GM23338 (cell line): ENCODE data around the gene COBLL1. TPM values are rescaled to one million over a fixed set of nuclear protein-coding genes. Genes with fewer than 3 reads are reported as not detected.

Experiments used
- ATAC-seq: fragments of 200-7000 bp; cut with Tn5 transposase; 3 replicates; pipeline ENCODE4 v1.9.1; 2020
- DNase-seq: peaks from one replicate; pipeline ENCODE4 v3.0.0-alpha.2; 2015; ENCODE audit warnings: low spot score
- H2AFZ ChIP-seq: fragments of 200-600 bp; sonication (generic); 2 replicates; pipeline ENCODE4 v1.8.0; 2016; ENCODE audit warnings: antibody characterized with exemption, mild to moderate bottlenecking, moderate library complexity
- H3F3A ChIP-seq: fragments of 200-600 bp; sonication (generic); replicated peaks from 2 replicates; pipeline ENCODE4 v1.8.0; 2017; ENCODE audit warnings: antibody characterized with exemption, mixed run types, low read depth
- H3K27ac ChIP-seq: fragments of 200-600 bp; sonication (generic); 2 replicates; pipeline ENCODE4 v1.6.1; 2016; ENCODE audit warnings: low read depth
- H3K27me3 ChIP-seq: fragments of 200-600 bp; sonication (generic); 2 replicates; pipeline ENCODE4 v1.8.0; 2016; ENCODE audit warnings: mild to moderate bottlenecking, mixed run types, moderate library complexity; ENCODE audit not compliant: insufficient read depth
- H3K36me3 ChIP-seq: fragments of 200-600 bp; sonication (generic); 2 replicates; pipeline ENCODE4 v1.8.0; 2016; ENCODE audit warnings: mild to moderate bottlenecking; ENCODE audit not compliant: insufficient read depth
- H3K4me1 ChIP-seq: fragments of 200-600 bp; sonication (generic); 2 replicates; pipeline ENCODE4 v1.8.0; 2016; ENCODE audit warnings: mild to moderate bottlenecking, moderate library complexity; ENCODE audit not compliant: insufficient read depth
- H3K4me2 ChIP-seq: fragments of 200-600 bp; sonication (generic); 2 replicates; pipeline ENCODE4 v1.7.1; 2017; ENCODE audit warnings: mixed run types
- H3K4me3 ChIP-seq: fragments of 200-600 bp; sonication (generic); 2 replicates; pipeline ENCODE4 v1.6.1; 2016; ENCODE audit warnings: mixed run types
- H3K79me2 ChIP-seq: fragments of 200-600 bp; sonication (generic); replicated peaks from 2 replicates; pipeline ENCODE4 v1.8.0; 2017; ENCODE audit warnings: mild to moderate bottlenecking; ENCODE audit not compliant: insufficient read depth
- H3K9me2 ChIP-seq: fragments of 200-600 bp; sonication (generic); 2 replicates; pipeline ENCODE4 v1.8.0; 2017; ENCODE audit not compliant: insufficient read depth
- H4K20me1 ChIP-seq: fragments of 200-600 bp; sonication (generic); replicated peaks from 2 replicates; pipeline ENCODE4 v1.8.0; 2017; ENCODE audit warnings: mild to moderate bottlenecking; ENCODE audit not compliant: insufficient read depth
- H3K27ac Mint-ChIP-seq: 2 replicates; pipeline ENCODE4 v1.8.0; 2020; ENCODE audit warnings: inconsistent platforms, mild to moderate bottlenecking, moderate library complexity, mixed read lengths
- H3K27me3 Mint-ChIP-seq: 3 replicates; pipeline ENCODE4 v1.8.0; 2022; ENCODE audit warnings: low read depth, mild to moderate bottlenecking, moderate library complexity, mixed read lengths, inconsistent platforms; ENCODE audit not compliant: insufficient read depth, poor library complexity
- H3K36me3 Mint-ChIP-seq: 3 replicates; pipeline ENCODE4 v1.8.0; 2021; ENCODE audit warnings: low read depth, mild to moderate bottlenecking, inconsistent platforms, moderate library complexity, mixed read lengths
- H3K4me1 Mint-ChIP-seq: 3 replicates; pipeline ENCODE4 v1.8.0; 2020; ENCODE audit warnings: mild to moderate bottlenecking, inconsistent platforms, mixed read lengths
- H3K4me3 Mint-ChIP-seq: 3 replicates; pipeline ENCODE4 v1.8.0; 2021; ENCODE audit warnings: moderate library complexity, mild to moderate bottlenecking, inconsistent platforms, mixed read lengths
- H3K9me3 Mint-ChIP-seq: 3 replicates; pipeline ENCODE4 v1.8.0; 2020; ENCODE audit warnings: moderate library complexity, mild to moderate bottlenecking, inconsistent platforms, mixed read lengths
- CREB1 ChIP-seq: fragments of 250-450 bp; sonication (Bioruptor Pico); IDR thresholded peaks from 2 replicates; pipeline ENCODE4 v1.5.0; 2020; ENCODE audit warnings: low read depth, mild to moderate bottlenecking, moderate library complexity
- POLR2AphosphoS5 ChIP-seq: IDR thresholded peaks from 2 replicates; pipeline ENCODE4 v1.6.1; 2016; ENCODE audit warnings: antibody characterized with exemption, low read depth
- ZNF114 ChIP-seq: fragments of 250-450 bp; sonication (Bioruptor Pico); IDR thresholded peaks from 2 replicates; pipeline ENCODE4 v1.5.0; 2020; ENCODE audit warnings: mild to moderate bottlenecking, moderate library complexity
- ZNF331 ChIP-seq: fragments of 250-450 bp; sonication (Bioruptor Pico); IDR thresholded peaks from 2 replicates; pipeline ENCODE4 v1.5.0; 2020; ENCODE audit warnings: low read depth, mild to moderate bottlenecking, moderate library complexity
- polyA plus RNA-seq: library from polyadenylated mRNA; unstranded; fragments of >200 nt; fragmentation: Nextera tagmentation; extraction: Ambion mirVana; gene quantifications from 2 replicates; pipeline ENCODE4 v1.2.1, GENCODE V29; 2016
- total RNA-seq: library from RNA; depleted of rRNA; stranded (reverse); fragments of >200 nt; shearing (Covaris generic); gene quantifications from 2 replicates; pipeline ENCODE4 v1.2.3, GENCODE V29; 2014
- TF ChIP-seq, protein P1 (sequence below), 2 experiments: fragments of 200-600 bp in 1 of 2; sonication (generic) in 1 of 2; conservative IDR thresholded peaks; 2 replicates each; pipeline versions ENCODE4 v1.5.1 to v1.6.1; 2016 to 2017; ENCODE audit warnings: antibody characterized with exemption in 2 of 2, low read depth in 2 of 2, mild to moderate bottlenecking in 2 of 2, moderate library complexity in 1 of 2
- TF ChIP-seq, protein P2 (sequence below): IDR thresholded peaks from 2 replicates; pipeline ENCODE4 v1.6.1; 2016; ENCODE audit warnings: antibody characterized with exemption
- TF ChIP-seq, protein P3 (sequence below): IDR thresholded peaks from one replicate; pipeline ENCODE4 v1.6.1; 2018; ENCODE audit warnings: antibody characterized with exemption; ENCODE audit not compliant: unreplicated experiment

COBLL1 gene
- total and polyA plus RNA-seq, 2 experiments from 2014 or later = 2.9 to 7.4 TPM

DNA sequence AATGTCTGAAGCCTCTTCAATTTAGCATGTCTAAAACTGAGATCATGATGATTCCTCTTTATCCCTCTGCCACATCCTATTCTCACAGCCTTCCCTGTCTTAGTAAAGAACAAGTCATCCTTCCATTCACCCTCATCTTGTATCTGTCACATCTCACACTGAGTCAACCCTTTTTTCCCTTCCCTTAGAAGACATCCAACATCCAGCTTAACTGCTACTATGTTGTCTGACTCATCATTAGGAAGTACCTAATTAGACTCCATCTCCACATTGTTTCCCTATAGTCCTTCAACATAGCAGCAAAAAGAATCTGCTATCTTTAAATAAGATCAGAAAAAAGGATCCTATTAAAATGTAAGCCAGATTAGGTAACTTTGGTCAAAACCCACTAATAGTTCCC lies 135.1 kb downstream of the COBLL1 start (continued):
- TF ChIP-seq, protein P1, sequence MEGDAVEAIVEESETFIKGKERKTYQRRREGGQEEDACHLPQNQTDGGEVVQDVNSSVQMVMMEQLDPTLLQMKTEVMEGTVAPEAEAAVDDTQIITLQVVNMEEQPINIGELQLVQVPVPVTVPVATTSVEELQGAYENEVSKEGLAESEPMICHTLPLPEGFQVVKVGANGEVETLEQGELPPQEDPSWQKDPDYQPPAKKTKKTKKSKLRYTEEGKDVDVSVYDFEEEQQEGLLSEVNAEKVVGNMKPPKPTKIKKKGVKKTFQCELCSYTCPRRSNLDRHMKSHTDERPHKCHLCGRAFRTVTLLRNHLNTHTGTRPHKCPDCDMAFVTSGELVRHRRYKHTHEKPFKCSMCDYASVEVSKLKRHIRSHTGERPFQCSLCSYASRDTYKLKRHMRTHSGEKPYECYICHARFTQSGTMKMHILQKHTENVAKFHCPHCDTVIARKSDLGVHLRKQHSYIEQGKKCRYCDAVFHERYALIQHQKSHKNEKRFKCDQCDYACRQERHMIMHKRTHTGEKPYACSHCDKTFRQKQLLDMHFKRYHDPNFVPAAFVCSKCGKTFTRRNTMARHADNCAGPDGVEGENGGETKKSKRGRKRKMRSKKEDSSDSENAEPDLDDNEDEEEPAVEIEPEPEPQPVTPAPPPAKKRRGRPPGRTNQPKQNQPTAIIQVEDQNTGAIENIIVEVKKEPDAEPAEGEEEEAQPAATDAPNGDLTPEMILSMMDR (conservative IDR thresholded peaks at IDR 0.05; ENCODE audit: low read depth in 2 of 2) = no peak

DNA sequence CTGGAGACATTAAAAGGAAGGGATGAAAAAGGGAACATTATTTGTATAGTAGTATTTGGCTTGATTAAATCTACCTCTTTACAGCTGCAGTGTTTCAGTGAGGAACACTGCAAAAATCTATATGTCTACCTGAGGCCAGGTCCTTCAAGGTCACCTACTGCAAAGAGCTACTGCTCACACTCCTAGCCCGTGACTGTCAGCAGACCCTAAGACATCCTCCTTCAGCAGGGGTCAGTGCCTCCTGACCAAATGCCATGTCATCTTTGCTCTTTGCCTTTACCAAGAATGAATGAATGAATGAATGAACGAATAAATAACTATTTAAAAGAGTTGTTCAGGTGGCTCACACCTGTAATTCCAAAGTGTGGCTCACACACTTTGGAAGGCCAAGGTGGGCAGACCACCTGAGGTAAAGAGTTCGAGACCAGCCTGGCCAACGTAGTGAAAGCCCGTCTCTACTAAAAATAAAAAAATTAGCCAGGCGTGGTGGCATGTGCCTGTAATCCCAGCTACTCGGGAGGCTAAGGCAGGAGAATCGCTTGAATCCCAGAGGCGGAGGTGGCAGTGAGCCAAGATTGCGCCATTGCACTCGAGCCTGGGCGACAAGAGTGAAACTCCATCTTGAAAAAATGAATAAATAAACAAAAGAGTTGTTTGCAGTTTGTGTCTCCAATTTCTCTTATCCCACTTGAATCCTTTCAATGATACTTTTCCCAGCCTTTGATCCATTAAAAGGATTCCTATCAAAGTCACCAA lies 136.0 kb downstream of the COBLL1 start:
- H3K4me1 Mint-ChIP-seq = no peaks in the 10 kb centered on the region
- no peak overlapping the region for H3K27ac Mint-ChIP-seq
- H4K20me1 ChIP-seq = no peaks in the 10 kb centered on the region
- H3K4me3 ChIP-seq = no peak overlapping the region
- H2AFZ ChIP-seq = no peak overlapping the region
- no peak overlapping the region for H3K4me2 ChIP-seq
- H3K9me2 ChIP-seq = no peaks in the 10 kb centered on the region
- no peaks in the 10 kb centered on the region for H3K27me3 ChIP-seq
- TF ChIP-seq ZNF114 (CRISPR knock-in tag) (no peak), POLR2AphosphoS5 (no peak), CREB1 (CRISPR knock-in tag) (no peak), ZNF331 (no peak)
- TF ChIP-seq, protein P2, sequence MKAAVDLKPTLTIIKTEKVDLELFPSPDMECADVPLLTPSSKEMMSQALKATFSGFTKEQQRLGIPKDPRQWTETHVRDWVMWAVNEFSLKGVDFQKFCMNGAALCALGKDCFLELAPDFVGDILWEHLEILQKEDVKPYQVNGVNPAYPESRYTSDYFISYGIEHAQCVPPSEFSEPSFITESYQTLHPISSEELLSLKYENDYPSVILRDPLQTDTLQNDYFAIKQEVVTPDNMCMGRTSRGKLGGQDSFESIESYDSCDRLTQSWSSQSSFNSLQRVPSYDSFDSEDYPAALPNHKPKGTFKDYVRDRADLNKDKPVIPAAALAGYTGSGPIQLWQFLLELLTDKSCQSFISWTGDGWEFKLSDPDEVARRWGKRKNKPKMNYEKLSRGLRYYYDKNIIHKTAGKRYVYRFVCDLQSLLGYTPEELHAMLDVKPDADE = no peak
- TF ChIP-seq, protein P3, sequence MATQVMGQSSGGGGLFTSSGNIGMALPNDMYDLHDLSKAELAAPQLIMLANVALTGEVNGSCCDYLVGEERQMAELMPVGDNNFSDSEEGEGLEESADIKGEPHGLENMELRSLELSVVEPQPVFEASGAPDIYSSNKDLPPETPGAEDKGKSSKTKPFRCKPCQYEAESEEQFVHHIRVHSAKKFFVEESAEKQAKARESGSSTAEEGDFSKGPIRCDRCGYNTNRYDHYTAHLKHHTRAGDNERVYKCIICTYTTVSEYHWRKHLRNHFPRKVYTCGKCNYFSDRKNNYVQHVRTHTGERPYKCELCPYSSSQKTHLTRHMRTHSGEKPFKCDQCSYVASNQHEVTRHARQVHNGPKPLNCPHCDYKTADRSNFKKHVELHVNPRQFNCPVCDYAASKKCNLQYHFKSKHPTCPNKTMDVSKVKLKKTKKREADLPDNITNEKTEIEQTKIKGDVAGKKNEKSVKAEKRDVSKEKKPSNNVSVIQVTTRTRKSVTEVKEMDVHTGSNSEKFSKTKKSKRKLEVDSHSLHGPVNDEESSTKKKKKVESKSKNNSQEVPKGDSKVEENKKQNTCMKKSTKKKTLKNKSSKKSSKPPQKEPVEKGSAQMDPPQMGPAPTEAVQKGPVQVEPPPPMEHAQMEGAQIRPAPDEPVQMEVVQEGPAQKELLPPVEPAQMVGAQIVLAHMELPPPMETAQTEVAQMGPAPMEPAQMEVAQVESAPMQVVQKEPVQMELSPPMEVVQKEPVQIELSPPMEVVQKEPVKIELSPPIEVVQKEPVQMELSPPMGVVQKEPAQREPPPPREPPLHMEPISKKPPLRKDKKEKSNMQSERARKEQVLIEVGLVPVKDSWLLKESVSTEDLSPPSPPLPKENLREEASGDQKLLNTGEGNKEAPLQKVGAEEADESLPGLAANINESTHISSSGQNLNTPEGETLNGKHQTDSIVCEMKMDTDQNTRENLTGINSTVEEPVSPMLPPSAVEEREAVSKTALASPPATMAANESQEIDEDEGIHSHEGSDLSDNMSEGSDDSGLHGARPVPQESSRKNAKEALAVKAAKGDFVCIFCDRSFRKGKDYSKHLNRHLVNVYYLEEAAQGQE = no peak
- no peak for DNase-seq
- no peaks in the 10 kb centered on the region for H3K9me3 Mint-ChIP-seq
- H3F3A ChIP-seq = no peaks in the 10 kb centered on the region
- no peaks in the 10 kb centered on the region for H3K27me3 Mint-ChIP-seq
- no peaks in the 10 kb centered on the region for H3K36me3 ChIP-seq
- no peak overlapping the region for H3K27ac ChIP-seq
- ATAC-seq = no peak
- no peaks in the 10 kb centered on the region for H3K36me3 Mint-ChIP-seq
- H3K4me1 ChIP-seq = no peaks in the 10 kb centered on the region
- no peak overlapping the region for H3K4me3 Mint-ChIP-seq
- no peaks in the 10 kb centered on the region for H3K79me2 ChIP-seq
